GM13976 (cell line): ENCODE results near the gene SMIM45.

Experiments used
- DNase-seq: peaks from one replicate; pipeline ENCODE4 v3.0.0; 2012; ENCODE audit warnings: low spot score
- CTCF ChIP-seq: IDR thresholded peaks from 2 replicates; pipeline ENCODE4 v1.5.1; 2012; ENCODE audit warnings: borderline replicate concordance, mild to moderate bottlenecking; ENCODE audit not compliant: insufficient read depth; ENCODE audit errors: extremely low read depth, missing control alignments, control extremely low read depth
- in situ Hi-C: fragments of 300-500 bp; cut with MboI; formaldehyde crosslinking; loops from one replicate; pipeline ENCODE4 v1.12.0; 2022; ENCODE audit warnings: low sequenced_read_pairs, mixed read lengths, inconsistent platforms; ENCODE audit not compliant: unreplicated experiment

The SMIM45 gene

GRCh38 chr22:41951898-41952474, at the start of gene SMIM45:
SMIM45 (plus strand) TSS chr22:41952150.
- no peak for DNase-seq
- no peak for TF ChIP-seq CTCF
- in situ Hi-C loops = loop anchor here (25.0 kb wide), 1 partner anchor 485 kb away; the partner anchor contains the start of gene NFAM1

- in situ Hi-C loops = no loop called here
- no peak for DNase-seq
Measured at GRCh38 chr22:41902932-41903421, 49.0 kb upstream of the SMIM45 start.

GRCh38 chr22:41904450-41905410, 47.2 kb upstream of the SMIM45 start:
- in situ Hi-C loops = no loop called here
- TF ChIP-seq CTCF = no peak
- DNase-seq = no peak

More at GRCh38 chr22:41902932-41903421, 49.0 kb upstream of the SMIM45 start:
- TF ChIP-seq CTCF = no peak

- in situ Hi-C loops = no loop called here
- no peak for DNase-seq
- no peak for TF ChIP-seq CTCF
Measured at GRCh38 chr22:41905411-41906202, 46.3 kb upstream of the SMIM45 start.

- in situ Hi-C loops = no loop called here
Measured at GRCh38 chr22:41906822-41907221, 45.1 kb upstream of the SMIM45 start.

More at GRCh38 chr22:41906822-41907221, 45.1 kb upstream of the SMIM45 start:
- no peak for TF ChIP-seq CTCF
- no peak for DNase-seq
